Measurements from ENCODE around the gene CACNA2D2. TPM values are rescaled to one million over a fixed set of nuclear protein-coding genes. Genes with fewer than 3 reads are reported as not detected.

Gene CACNA2D2
- total RNA-seq, 1 experiment from 2014 or later, result not detected

- no peak overlapping the region for H3K27ac ChIP-seq
- no peaks in the 10 kb centered on the region for H3K9me2 ChIP-seq (ENCODE audit: insufficient read depth)
- peaks cover 5% of the 10 kb centered on the region; the same call in 1 of the 2 replicates for H3F3A ChIP-seq (ENCODE audit: insufficient read depth, low read depth)
- no peak for DNase-seq
- CTCF ChIA-PET, result interaction anchor here (0.6 kb wide), 1 partner anchor 101 kb away, joined by 4 read pairs; no protein-coding TSS in a partner anchor
- H4K20me1 ChIP-seq (ENCODE audit: insufficient read depth), result no peaks in the 10 kb centered on the region
- intact Hi-C loops (cut with micrococcal nuclease; ENCODE audit: unreplicated experiment), result no loop called here
- H3K9me3 ChIP-seq (ENCODE audit: insufficient read depth, low read depth), result no peaks in the 10 kb centered on the region
- no peaks in the 10 kb centered on the region for H3K36me3 ChIP-seq (ENCODE audit: low read depth)
- H3K27me3 ChIP-seq (ENCODE audit: insufficient read depth, low read depth), result no peaks in the 10 kb centered on the region
- H3K4me2 ChIP-seq, result no peak overlapping the region
- BruUV-seq (replicated peaks), result no TSS peak
- no peak overlapping the region for H2AFZ ChIP-seq
- POLR2A ChIA-PET (ENCODE audit: unreplicated experiment), result interaction anchor here (0.6 to 0.7 kb wide), 2 partner anchors 12 to 110 kb away, joined by 5 to 20 read pairs; no protein-coding TSS in a partner anchor
- TF ChIP-seq CTCF (conservative IDR thresholded peaks at IDR 0.05) (no peak), EZH2 (IDR thresholded peaks at IDR 0.05; ENCODE audit: low read depth) (no peak)
- 0 out of 2 replicates have a peak, but pooled peaks cover 5% of the 10 kb centered on the region for H3K79me2 ChIP-seq (ENCODE audit: low read depth)
- peaks cover 5% of the 10 kb centered on the region; the same call in 1 of the 2 replicates for H3K4me1 ChIP-seq (replicated peaks; ENCODE audit: insufficient read depth)
- no peak overlapping the region for H3K4me3 ChIP-seq
Observed at GRCh38 chr3:50345008-50345407, 158.4 kb downstream of the CACNA2D2 start.

- ChIA-PET CTCF (no interaction called here), POLR2A (ENCODE audit: unreplicated experiment) (no interaction called here)
- Histone ChIP-seq H3K27ac (no peak overlapping the region), H3K4me2 (no peak overlapping the region), H3K4me3 (no peak overlapping the region), H3K4me1 (replicated peaks; ENCODE audit: insufficient read depth) (peaks cover 9% of the 10 kb centered on the region; the same call in 1 of the 2 replicates), H3K79me2 (ENCODE audit: low read depth) (no peaks in the 10 kb centered on the region), H4K20me1 (ENCODE audit: insufficient read depth) (no peaks in the 10 kb centered on the region), H3K9me2 (ENCODE audit: insufficient read depth) (no peaks in the 10 kb centered on the region), H3F3A (ENCODE audit: insufficient read depth, low read depth) (peaks cover 12% of the 10 kb centered on the region; the same call in 1 of the 2 replicates), H3K36me3 (ENCODE audit: low read depth) (no peaks in the 10 kb centered on the region), H3K27me3 (ENCODE audit: insufficient read depth, low read depth) (no peaks in the 10 kb centered on the region), H3K9me3 (ENCODE audit: insufficient read depth, low read depth) (no peaks in the 10 kb centered on the region), H2AFZ (no peak overlapping the region)
- TF ChIP-seq EZH2 (IDR thresholded peaks at IDR 0.05; ENCODE audit: low read depth), result no peak
- no peak for TF ChIP-seq CTCF (conservative IDR thresholded peaks at IDR 0.05)
- no TSS peak for BruUV-seq (replicated peaks)
- no peak for DNase-seq
- intact Hi-C loops (cut with micrococcal nuclease; ENCODE audit: unreplicated experiment), result no loop called here
Observed at GRCh38 chr3:50342813-50343633, 160.4 kb downstream of the CACNA2D2 start.

GRCh38 chr3:50341996-50342650 is 161.3 kb downstream of the CACNA2D2 start:
- Histone ChIP-seq H3K9me2 (ENCODE audit: insufficient read depth) (no peaks in the 10 kb centered on the region), H3K79me2 (ENCODE audit: low read depth) (no peaks in the 10 kb centered on the region; the same call in 1 of the 2 replicates), H3K27ac (no peak overlapping the region), H3K4me3 (no peak overlapping the region), H3K4me2 (no peak overlapping the region), H4K20me1 (ENCODE audit: insufficient read depth) (no peaks in the 10 kb centered on the region), H2AFZ (no peak overlapping the region), H3F3A (ENCODE audit: insufficient read depth, low read depth) (peaks cover 11% of the 10 kb centered on the region; the same call in 1 of the 2 replicates), H3K27me3 (ENCODE audit: insufficient read depth, low read depth) (no peaks in the 10 kb centered on the region), H3K4me1 (replicated peaks; ENCODE audit: insufficient read depth) (peaks cover 9% of the 10 kb centered on the region; the same call in 1 of the 2 replicates), H3K9me3 (ENCODE audit: insufficient read depth, low read depth) (no peaks in the 10 kb centered on the region), H3K36me3 (ENCODE audit: low read depth) (no peaks in the 10 kb centered on the region)
- TF ChIP-seq CTCF (conservative IDR thresholded peaks at IDR 0.05) (no peak), EZH2 (IDR thresholded peaks at IDR 0.05; ENCODE audit: low read depth) (no peak)
- CTCF ChIA-PET, result no interaction called here
- DNase-seq, result no peak
- POLR2A ChIA-PET (ENCODE audit: unreplicated experiment), result no interaction called here
- intact Hi-C loops (cut with micrococcal nuclease; ENCODE audit: unreplicated experiment), result no loop called here
- no TSS peak for BruUV-seq (replicated peaks)

Measured in PC-9 (cell line).